ENCODE measurements around the gene TTPAL. TPM values are rescaled to one million over a fixed set of nuclear protein-coding genes. Genes with fewer than 3 reads are reported as not detected.

TTPAL gene
- total and polyA plus RNA-seq, 9 of the 15 experiments (the other 6 are each of a cell fraction or from before 2014, with no cell fraction given), result 1.1 to 7.0 (median 2.6) TPM

DNA sequence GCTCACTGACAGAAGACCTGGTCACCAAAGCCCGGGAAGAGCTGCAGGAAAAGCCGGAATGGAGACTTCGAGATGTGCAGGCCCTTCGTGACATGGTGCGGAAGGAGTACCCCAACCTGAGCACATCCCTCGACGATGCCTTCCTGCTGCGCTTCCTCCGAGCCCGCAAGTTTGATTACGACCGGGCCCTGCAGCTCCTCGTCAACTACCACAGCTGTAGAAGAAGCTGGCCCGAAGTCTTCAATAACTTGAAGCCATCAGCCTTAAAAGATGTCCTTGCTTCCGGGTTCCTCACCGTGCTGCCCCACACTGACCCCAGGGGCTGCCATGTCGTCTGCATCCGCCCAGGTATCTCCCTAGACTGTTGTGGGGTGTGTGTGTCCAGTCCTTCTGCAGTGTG lies 4.4 kb downstream of the TTPAL start:
- H3K9me1 ChIP-seq (ENCODE audit: control insufficient read depth, insufficient read depth, low read length), result no peaks in the 10 kb centered on the region
- no peak for FAIRE-seq
- POLR2A ChIA-PET, result no interaction called here

More for the DNA sequence above, 4.4 kb downstream of the TTPAL start:
- CTCF ChIA-PET (ENCODE audit: low intra/inter-chr PET ratio), result no interaction called here
- ATAC-seq, result no peak
- intact Hi-C loops (cut with micrococcal nuclease) (no loop called here), in situ Hi-C loops (cut with MboI) (no loop called here)
- no peak for DNase-seq (ENCODE audit: extremely low read depth in 1 of 4, low spot score in 3 of 4)
- Histone ChIP-seq H3K4me3 (no peak overlapping the region), H4K20me1 (replicated peaks; ENCODE audit: control insufficient read depth, insufficient read depth, low read length) (no peaks in the 10 kb centered on the region), H3K27ac (ENCODE audit: extremely low read depth, low read depth, low read length) (no peak overlapping the region), H3K9ac (ENCODE audit: insufficient read depth in 1 of 2, low read depth in 2 of 2, low read length in 2 of 2) (0 out of 4 replicates have a peak overlapping the region, but pooled peaks of 1 of the 2 experiments have one; percentile 4), H3K4me2 (ENCODE audit: insufficient read depth, low read length) (no peak overlapping the region), H3K27me3 (ENCODE audit: control insufficient read depth in 2 of 2, insufficient read depth in 2 of 2, low read length in 2 of 2) (no peaks in the 10 kb centered on the region; a peak in 1 of 5 replicates), H3K9me3 (replicated peaks; ENCODE audit: control insufficient read depth, insufficient read depth, low read depth, low read length) (no peaks in the 10 kb centered on the region), H3K36me3 (ENCODE audit: control insufficient read depth, insufficient read depth, low read length) (peaks cover 31% of the 10 kb centered on the region; the same call in 2 of the 3 replicates), H2AFZ (ENCODE audit: low read depth, low read length) (no peak overlapping the region), H3K79me2 (ENCODE audit: control insufficient read depth, insufficient read depth, low read length) (peaks cover 14% of the 10 kb centered on the region; the same call in 1 of the 3 replicates), H3K4me1 (replicated peaks in 1 of 2; ENCODE audit: control insufficient read depth in 2 of 2, insufficient read depth in 2 of 2, low read length in 2 of 2) (peaks cover 15 to 22% of the 10 kb centered on the region in 2 experiments; a peak in 4 of 5 replicates)
- WGBS (ENCODE audit: insufficient coverage, low coverage, missing lambda C conversion rate), result 87% methylated on average over 18 of the region's 18 CpGs
- TF ChIP-seq ZNF140 (CRISPR knock-in tag; IDR thresholded peaks at IDR 0.05) (no peak), HEY1 (CRISPR knock-in tag; IDR thresholded peaks at IDR 0.05; ENCODE audit: borderline replicate concordance) (no peak), XRCC4 (IDR thresholded peaks at IDR 0.05; ENCODE audit: extremely low read depth, insufficient read depth, insufficient read length) (no peak), TCF7 (IDR thresholded peaks at IDR 0.05; ENCODE audit: borderline replicate concordance) (no peak), ZNF146 (CRISPR knock-in tag; IDR thresholded peaks at IDR 0.05; ENCODE audit: unreplicated experiment) (no peak), LCOR (CRISPR knock-in tag; IDR thresholded peaks at IDR 0.05) (no peak), ZNF354B (CRISPR knock-in tag; IDR thresholded peaks at IDR 0.05) (no peak), ZNF830 (CRISPR knock-in tag; IDR thresholded peaks at IDR 0.05) (no peak)
- TF ChIP-seq, protein P1, sequence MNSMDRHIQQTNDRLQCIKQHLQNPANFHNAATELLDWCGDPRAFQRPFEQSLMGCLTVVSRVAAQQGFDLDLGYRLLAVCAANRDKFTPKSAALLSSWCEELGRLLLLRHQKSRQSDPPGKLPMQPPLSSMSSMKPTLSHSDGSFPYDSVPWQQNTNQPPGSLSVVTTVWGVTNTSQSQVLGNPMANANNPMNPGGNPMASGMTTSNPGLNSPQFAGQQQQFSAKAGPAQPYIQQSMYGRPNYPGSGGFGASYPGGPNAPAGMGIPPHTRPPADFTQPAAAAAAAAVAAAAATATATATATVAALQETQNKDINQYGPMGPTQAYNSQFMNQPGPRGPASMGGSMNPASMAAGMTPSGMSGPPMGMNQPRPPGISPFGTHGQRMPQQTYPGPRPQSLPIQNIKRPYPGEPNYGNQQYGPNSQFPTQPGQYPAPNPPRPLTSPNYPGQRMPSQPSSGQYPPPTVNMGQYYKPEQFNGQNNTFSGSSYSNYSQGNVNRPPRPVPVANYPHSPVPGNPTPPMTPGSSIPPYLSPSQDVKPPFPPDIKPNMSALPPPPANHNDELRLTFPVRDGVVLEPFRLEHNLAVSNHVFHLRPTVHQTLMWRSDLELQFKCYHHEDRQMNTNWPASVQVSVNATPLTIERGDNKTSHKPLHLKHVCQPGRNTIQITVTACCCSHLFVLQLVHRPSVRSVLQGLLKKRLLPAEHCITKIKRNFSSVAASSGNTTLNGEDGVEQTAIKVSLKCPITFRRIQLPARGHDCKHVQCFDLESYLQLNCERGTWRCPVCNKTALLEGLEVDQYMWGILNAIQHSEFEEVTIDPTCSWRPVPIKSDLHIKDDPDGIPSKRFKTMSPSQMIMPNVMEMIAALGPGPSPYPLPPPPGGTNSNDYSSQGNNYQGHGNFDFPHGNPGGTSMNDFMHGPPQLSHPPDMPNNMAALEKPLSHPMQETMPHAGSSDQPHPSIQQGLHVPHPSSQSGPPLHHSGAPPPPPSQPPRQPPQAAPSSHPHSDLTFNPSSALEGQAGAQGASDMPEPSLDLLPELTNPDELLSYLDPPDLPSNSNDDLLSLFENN (IDR thresholded peaks at IDR 0.05; ENCODE audit: low read depth in 2 of 2, low read length in 2 of 2), result no peak
- BruUV-seq (replicated peaks), result no TSS peak

Measured in K562 (cell line).